Immature natural killer cell (primary cell): Measurements from ENCODE around the gene TMCC3. TPM values are rescaled to one million over a fixed set of nuclear protein-coding genes. Genes with fewer than 3 reads are reported as not detected.
"Not testable (repeated sequence)": the region's sequence is repeated elsewhere in the genome, so short reads cannot be mapped to it uniquely, and the experiment has no call there.

ENCODE experiments used
- DNase-seq, 3 donors: peaks; one replicate each; pipeline ENCODE4 v3.0.0; 2022; ENCODE audit warnings: mixed read lengths in 1 of 3
- H3K27ac Mint-ChIP-seq, 6 donors: one replicate each; pipeline ENCODE4 v1.8.0; 2020; ENCODE audit warnings: mixed read lengths in 6 of 6, mild to moderate bottlenecking in 5 of 6, inconsistent platforms in 4 of 6, moderate library complexity in 3 of 6
- H3K27me3 Mint-ChIP-seq, 3 donors: one replicate each; pipeline ENCODE4 v1.8.0; 2020 to 2021; ENCODE audit warnings: low read depth in 3 of 3, mild to moderate bottlenecking in 3 of 3, mixed read lengths in 3 of 3, moderate library complexity in 3 of 3, inconsistent platforms in 1 of 3
- H3K36me3 Mint-ChIP-seq, 3 donors: one replicate each; pipeline ENCODE4 v1.8.0; 2020; ENCODE audit warnings: mixed read lengths in 3 of 3, inconsistent platforms in 2 of 3, mild to moderate bottlenecking in 2 of 3
- H3K4me1 Mint-ChIP-seq, 2 donors: one replicate each; pipeline ENCODE4 v1.8.0; 2020; ENCODE audit warnings: inconsistent platforms in 2 of 2, mild to moderate bottlenecking in 2 of 2, mixed read lengths in 2 of 2, moderate library complexity in 1 of 2
- H3K4me3 Mint-ChIP-seq, 5 donors: one replicate each; pipeline ENCODE4 v1.8.0; 2020; ENCODE audit warnings: mild to moderate bottlenecking in 5 of 5, mixed read lengths in 5 of 5, inconsistent platforms in 3 of 5, moderate library complexity in 3 of 5
- H3K9me3 Mint-ChIP-seq, 6 donors: one replicate each; pipeline ENCODE4 v1.8.0; 2020; ENCODE audit warnings: mild to moderate bottlenecking in 6 of 6, mixed read lengths in 6 of 6, inconsistent platforms in 4 of 6, moderate library complexity in 3 of 6
- polyA plus RNA-seq, 3 donors: library from polyadenylated mRNA; unstranded; fragments of 300-500 nt; fragmentation: Illumina TruSeq; gene quantifications; one replicate each; pipeline ENCODE4 v1.2.3, GENCODE V29; 2021

TMCC3 gene
- polyA plus RNA-seq, 3 donors from 2014 or later: 12.4 to 19.2 (median 15.2) TPM

DNA sequence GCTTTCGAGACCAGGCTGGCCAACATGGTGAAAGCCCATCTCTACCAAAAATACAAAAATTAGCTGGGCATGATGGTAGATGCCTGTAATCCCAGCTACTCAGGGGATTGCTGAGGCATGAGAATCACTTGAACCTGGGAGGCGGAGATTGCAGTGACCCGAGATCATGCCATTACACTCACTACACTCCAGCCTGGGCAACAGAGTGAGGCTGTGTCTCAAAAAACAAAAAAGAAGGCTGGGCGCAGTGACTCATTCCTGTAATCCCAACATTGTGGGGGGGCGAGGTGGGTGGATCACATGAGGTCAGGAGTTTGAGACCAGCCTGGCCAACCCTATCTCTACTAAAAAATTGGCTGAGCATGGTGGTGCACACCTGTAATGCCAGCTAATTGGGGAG is 49.0 kb downstream of the TMCC3 start:
- not testable (repeated sequence) for DNase-seq, H3K27me3 Mint-ChIP-seq, H3K4me3 Mint-ChIP-seq, H3K9me3 Mint-ChIP-seq, H3K27ac Mint-ChIP-seq
- Mint-ChIP-seq H3K36me3 (peaks cover 6 to 14% (median 12%) of the 10 kb centered on the region in 3 donors), H3K4me1 (peaks cover 17 to 19% of the 10 kb centered on the region in 2 donors)

DNA sequence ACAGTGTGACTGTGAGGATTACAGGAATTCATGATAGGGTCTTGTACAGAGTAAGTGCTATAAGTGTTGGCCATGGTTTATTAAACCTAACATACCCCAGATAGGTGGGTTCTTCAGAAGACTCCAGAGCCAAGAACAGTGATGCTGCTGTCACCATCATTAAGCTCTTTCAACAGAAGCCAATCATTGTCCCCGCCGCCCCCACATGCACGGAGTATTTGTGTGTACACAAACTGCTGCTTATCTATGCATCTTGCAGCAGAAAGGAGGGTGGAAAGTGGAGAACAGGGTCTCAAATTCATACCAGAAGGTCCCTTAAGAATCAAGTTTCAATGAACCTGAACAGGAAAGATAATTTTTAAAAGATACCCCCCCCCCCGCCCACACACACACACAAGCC is 51.2 kb downstream of the TMCC3 start:
- DNase-seq: no peak
- Mint-ChIP-seq H3K36me3 (peaks cover 0 to 5% (median 4%) of the 10 kb centered on the region in 3 donors), H3K9me3 (no peaks in the 10 kb centered on the region), H3K4me1 (peaks cover 23 to 28% of the 10 kb centered on the region in 2 donors), H3K27ac (no peak overlapping the region), H3K4me3 (no peak overlapping the region), H3K27me3 (peaks cover 0 to 4% (median 0%) of the 10 kb centered on the region in 3 donors)

DNA sequence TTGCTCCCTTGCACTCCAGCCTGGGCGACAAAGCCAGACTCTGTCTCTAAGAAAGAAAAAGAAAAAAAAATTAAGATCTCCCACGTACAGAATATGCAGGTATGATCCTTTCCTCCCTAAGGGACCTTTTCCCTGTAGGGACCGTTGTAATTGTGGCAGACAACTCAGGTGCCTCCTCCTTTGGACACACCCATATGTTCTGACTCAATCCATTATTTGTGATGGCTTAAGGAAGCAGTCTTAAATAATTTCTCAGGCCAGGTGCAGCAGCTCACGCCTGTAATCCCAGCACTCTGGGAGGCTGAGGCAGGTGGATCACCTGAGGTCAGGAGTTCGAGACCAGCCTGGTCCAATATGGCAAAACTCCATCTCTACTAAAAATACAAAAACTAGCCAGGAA is 53.1 kb downstream of the TMCC3 start:
- Mint-ChIP-seq H3K27ac (no peak overlapping the region), H3K4me3 (no peak overlapping the region), H3K4me1 (peaks cover 19 to 23% of the 10 kb centered on the region in 2 donors), H3K27me3 (peaks cover 0 to 4% (median 0%) of the 10 kb centered on the region in 3 donors), H3K36me3 (peaks cover 0 to 5% (median 4%) of the 10 kb centered on the region in 3 donors), H3K9me3 (no peaks in the 10 kb centered on the region)
- no peak for DNase-seq

DNA sequence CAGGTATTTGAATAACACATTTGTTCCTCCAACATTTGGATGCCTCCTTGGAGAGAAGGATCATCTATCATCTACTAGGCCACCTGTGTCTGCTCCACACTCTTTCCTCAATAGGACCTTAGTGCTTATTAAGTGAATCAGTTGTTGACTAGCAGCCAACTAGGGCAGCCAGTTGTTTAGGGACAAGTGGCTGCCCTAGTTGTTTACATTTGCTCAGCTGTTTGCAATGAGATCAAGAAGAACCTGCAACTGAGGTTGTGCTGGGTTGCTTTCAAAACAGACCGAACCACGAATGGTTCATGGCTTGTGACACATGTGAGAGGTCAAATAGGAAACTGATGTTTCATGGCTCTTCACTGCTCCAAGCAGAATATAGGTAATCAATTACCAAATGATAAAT is 53.8 kb downstream of the TMCC3 start:
- no peaks in the 10 kb centered on the region for H3K9me3 Mint-ChIP-seq
- no peak overlapping the region for H3K4me3 Mint-ChIP-seq
- peak overlapping the region in 2 of 6 donors; percentile 22 to 63 for H3K27ac Mint-ChIP-seq
- H3K36me3 Mint-ChIP-seq: peaks cover 0 to 5% (median 4%) of the 10 kb centered on the region in 3 donors
- H3K27me3 Mint-ChIP-seq: peaks cover 0 to 4% (median 0%) of the 10 kb centered on the region in 3 donors
- no peak for DNase-seq
- peaks cover 13 to 18% of the 10 kb centered on the region in 2 donors for H3K4me1 Mint-ChIP-seq

DNA sequence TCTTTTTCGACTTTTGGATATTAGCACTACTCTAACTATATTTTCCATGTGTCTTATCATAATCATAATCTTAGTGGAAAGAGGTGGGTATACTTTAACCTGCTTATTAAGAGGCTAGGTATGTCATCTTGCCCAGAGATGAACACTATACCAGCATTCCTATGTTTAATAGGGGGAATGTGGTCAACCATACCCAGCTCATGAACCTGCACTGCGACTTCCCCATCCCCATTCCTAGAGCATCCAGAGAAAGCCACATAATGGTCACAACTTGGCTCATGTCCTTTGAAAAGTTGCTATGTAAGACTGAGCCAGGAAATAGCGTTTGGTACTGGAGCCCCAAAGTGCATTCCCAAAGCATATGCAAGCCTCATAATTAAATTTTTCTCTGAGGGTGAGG is 55.2 kb downstream of the TMCC3 start:
- H3K27me3 Mint-ChIP-seq: peaks cover 0 to 4% (median 0%) of the 10 kb centered on the region in 3 donors
- peaks cover 13 to 18% of the 10 kb centered on the region in 2 donors for H3K4me1 Mint-ChIP-seq
- no peak overlapping the region for H3K27ac Mint-ChIP-seq
- H3K36me3 Mint-ChIP-seq: peaks cover 0 to 5% (median 4%) of the 10 kb centered on the region in 3 donors
- no peaks in the 10 kb centered on the region for H3K9me3 Mint-ChIP-seq
- no peak overlapping the region for H3K4me3 Mint-ChIP-seq
- no peak for DNase-seq

DNA sequence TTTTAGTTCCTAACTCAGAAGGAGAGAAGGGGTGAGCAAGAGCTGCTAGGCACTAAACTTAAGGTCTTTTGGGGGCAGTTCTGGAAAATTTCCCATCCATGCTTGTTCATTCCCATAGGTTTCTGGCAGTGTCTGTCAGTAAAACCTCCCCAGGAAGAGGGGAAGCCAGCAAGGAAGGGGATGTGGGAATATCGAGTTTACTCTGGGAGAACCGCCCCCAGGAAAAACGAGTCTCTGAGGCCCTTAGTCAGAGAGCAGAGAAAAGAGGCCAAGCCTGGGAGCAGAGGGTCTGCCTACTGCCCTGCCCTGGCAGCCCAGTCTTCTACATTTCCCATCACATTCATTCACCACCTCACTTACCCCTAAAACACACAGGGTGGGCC is 55.9 kb downstream of the TMCC3 start:
- H3K4me3 Mint-ChIP-seq: no peak overlapping the region
- H3K27ac Mint-ChIP-seq: peak overlapping the region in 2 of 6 donors; percentile 62 to 72

DNA sequence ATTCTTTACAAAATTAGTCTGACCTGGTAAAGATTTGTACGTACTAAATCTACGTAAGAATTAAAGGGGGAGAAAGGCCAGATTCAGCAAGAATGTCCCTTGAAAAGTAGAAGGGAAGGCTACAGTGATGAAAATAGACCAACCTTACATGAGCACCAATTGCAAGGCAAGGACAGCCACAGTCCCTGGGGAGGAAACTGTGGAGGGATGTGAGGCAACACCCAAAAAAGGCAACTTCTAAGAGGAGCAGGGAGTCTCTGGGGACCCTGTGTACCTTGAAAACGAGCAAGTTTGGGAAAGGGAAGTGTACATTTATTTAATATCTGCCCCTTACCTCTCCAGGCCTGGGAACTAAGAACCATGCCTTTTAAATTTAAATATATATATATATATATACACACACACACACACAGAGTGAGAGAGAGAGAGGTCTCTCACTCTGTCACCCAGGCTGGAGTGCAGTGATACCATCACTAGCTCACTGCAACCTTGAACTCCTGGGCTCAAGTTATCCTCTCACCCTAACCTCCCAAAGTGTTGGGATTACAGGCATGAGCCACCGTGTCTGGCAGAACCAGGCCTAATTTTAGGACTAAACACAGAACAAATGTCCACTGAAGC is 56.4 kb downstream of the TMCC3 start:
- Mint-ChIP-seq H3K4me1 (peaks cover 13 to 18% of the 10 kb centered on the region in 2 donors), H3K27ac (peak overlapping the region in 4 of 6 donors; percentile 1 to 72 (median 59)), H3K9me3 (no peaks in the 10 kb centered on the region), H3K4me3 (no peak overlapping the region), H3K27me3 (peaks cover 0 to 4% (median 0%) of the 10 kb centered on the region in 3 donors), H3K36me3 (peaks cover 0 to 5% (median 4%) of the 10 kb centered on the region in 3 donors)
- DNase-seq: no peak

More for the DNA sequence above, 55.9 kb downstream of the TMCC3 start:
- H3K27me3 Mint-ChIP-seq: peaks cover 0 to 4% (median 0%) of the 10 kb centered on the region in 3 donors
- no peak for DNase-seq
- H3K4me1 Mint-ChIP-seq: peaks cover 13 to 18% of the 10 kb centered on the region in 2 donors
- peaks cover 0 to 5% (median 4%) of the 10 kb centered on the region in 3 donors for H3K36me3 Mint-ChIP-seq
- no peaks in the 10 kb centered on the region for H3K9me3 Mint-ChIP-seq

DNA sequence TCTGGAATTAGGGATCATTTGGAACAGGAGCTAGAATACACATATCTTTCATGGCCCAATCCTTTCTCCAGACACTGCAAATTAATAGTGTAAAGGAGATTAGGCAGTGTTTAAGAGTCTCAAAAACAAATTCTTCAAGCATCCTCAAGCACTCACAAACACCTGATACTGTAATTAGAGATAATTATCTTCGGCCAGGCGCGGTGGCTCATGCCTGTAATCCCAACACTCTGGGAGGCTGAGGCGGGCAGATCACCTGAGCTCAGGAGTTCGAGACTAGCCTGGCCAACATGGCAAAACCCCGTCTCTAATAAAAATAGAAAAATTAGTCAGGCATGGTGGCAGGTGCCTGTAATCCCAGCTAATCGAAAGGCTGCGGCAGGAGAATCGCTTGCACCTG is 57.6 kb downstream of the TMCC3 start:
- H3K27me3 Mint-ChIP-seq, H3K4me3 Mint-ChIP-seq, H3K36me3 Mint-ChIP-seq, H3K9me3 Mint-ChIP-seq, H3K27ac Mint-ChIP-seq, DNase-seq: not testable (repeated sequence)
- peaks cover 17 to 18% of the 10 kb centered on the region in 2 donors for H3K4me1 Mint-ChIP-seq

DNA sequence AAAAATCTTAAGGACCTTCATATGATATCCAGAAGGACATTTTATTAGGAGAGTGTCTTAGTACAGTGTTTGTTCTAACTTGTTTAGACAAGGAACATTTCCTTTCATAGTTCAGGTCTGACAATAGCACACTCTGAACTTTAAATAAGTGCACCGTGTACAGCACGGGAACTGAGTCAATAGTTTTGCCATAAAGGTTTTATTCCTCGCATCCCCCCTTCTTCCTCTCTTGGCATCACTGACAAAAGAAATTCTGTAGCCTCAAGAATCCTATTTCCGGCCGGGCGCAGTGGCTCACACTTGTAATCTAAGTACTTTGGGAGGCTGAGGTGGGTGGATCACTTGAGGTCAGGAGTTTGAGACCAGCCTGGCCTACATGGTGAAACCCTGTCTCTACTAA is 58.3 kb downstream of the TMCC3 start:
- DNase-seq: no peak
- Mint-ChIP-seq H3K4me1 (peaks cover 17 to 18% of the 10 kb centered on the region in 2 donors), H3K27me3 (peaks cover 0 to 4% (median 0%) of the 10 kb centered on the region in 3 donors), H3K27ac (no peak overlapping the region), H3K4me3 (no peak overlapping the region), H3K36me3 (peaks cover 0 to 4% (median 0%) of the 10 kb centered on the region in 3 donors), H3K9me3 (no peaks in the 10 kb centered on the region)

DNA sequence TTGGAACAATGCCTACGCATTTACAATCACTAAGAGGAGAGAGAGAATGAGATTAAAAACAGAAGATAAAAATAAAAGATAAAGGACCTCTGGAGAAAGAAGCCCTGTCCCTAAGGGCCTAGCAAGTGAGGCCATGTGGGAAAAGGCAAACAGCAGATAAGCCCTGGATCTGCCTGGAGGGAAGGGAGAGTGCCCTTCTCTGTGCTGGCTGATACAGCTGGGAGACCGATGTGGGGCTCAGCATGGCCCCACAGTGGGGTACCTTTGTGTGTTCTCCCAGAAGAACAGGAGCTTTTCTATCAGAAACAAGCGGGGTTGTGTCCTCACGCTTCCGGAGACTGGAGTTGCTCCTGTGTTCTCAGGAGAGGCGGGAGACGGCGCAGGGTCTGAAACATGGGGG is 59.9 kb downstream of the TMCC3 start:
- no peak for DNase-seq
- Mint-ChIP-seq H3K4me3 (no peak overlapping the region), H3K27ac (no peak overlapping the region), H3K4me1 (peaks cover 18 to 24% of the 10 kb centered on the region in 2 donors), H3K36me3 (no peaks in the 10 kb centered on the region), H3K27me3 (no peaks in the 10 kb centered on the region), H3K9me3 (no peaks in the 10 kb centered on the region)

DNA sequence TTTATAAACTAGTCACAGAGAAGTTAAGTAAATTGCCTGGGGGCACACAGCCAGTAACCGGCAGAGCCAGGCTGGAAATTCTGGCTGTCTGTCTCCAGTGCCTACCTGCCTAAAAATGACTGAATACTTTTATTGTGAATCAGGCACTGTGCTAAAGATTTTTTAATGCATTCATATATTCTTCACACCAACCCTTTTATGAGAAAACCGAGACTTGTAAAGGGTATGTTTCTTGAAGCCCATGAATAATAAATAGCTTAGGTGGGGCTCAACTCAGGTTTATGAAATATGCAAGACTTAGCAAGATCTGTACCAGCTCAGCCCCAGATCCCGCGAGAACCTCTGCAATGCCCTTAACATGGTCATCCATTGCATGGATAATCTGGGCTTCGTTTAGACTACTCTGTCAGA is 60.8 kb downstream of the TMCC3 start:
- no peak for DNase-seq
- Mint-ChIP-seq H3K9me3 (no peaks in the 10 kb centered on the region), H3K4me1 (peaks cover 14 to 25% of the 10 kb centered on the region in 2 donors), H3K27ac (no peak overlapping the region), H3K4me3 (no peak overlapping the region), H3K27me3 (no peaks in the 10 kb centered on the region), H3K36me3 (no peaks in the 10 kb centered on the region)

DNA sequence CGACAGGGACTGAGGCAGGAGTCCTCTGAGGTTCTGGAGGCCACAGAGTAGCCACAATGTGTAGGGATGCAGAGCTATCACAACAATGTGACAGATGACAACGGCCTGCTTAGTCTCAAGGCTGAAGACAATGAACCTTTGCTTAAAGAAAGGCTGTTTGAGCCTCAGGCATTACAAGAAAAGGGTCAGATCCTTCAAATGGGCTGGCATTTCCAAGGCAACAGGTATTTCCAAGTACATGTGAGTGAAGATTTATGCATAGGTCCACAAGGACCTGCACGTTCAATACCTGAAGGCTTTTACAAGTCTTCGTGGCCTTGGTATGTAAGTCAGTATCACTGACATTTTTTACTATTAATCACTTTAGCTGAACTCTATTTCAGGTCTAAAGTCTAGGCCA is 62.0 kb downstream of the TMCC3 start:
- H3K4me1 Mint-ChIP-seq: peaks cover 8 to 19% of the 10 kb centered on the region in 2 donors
- peaks cover 0 to 2% (median 2%) of the 10 kb centered on the region in 3 donors for H3K27me3 Mint-ChIP-seq
- no peaks in the 10 kb centered on the region for H3K9me3 Mint-ChIP-seq
- DNase-seq: no peak
- no peaks in the 10 kb centered on the region for H3K36me3 Mint-ChIP-seq
- no peak overlapping the region for H3K4me3 Mint-ChIP-seq
- H3K27ac Mint-ChIP-seq: no peak overlapping the region

DNA sequence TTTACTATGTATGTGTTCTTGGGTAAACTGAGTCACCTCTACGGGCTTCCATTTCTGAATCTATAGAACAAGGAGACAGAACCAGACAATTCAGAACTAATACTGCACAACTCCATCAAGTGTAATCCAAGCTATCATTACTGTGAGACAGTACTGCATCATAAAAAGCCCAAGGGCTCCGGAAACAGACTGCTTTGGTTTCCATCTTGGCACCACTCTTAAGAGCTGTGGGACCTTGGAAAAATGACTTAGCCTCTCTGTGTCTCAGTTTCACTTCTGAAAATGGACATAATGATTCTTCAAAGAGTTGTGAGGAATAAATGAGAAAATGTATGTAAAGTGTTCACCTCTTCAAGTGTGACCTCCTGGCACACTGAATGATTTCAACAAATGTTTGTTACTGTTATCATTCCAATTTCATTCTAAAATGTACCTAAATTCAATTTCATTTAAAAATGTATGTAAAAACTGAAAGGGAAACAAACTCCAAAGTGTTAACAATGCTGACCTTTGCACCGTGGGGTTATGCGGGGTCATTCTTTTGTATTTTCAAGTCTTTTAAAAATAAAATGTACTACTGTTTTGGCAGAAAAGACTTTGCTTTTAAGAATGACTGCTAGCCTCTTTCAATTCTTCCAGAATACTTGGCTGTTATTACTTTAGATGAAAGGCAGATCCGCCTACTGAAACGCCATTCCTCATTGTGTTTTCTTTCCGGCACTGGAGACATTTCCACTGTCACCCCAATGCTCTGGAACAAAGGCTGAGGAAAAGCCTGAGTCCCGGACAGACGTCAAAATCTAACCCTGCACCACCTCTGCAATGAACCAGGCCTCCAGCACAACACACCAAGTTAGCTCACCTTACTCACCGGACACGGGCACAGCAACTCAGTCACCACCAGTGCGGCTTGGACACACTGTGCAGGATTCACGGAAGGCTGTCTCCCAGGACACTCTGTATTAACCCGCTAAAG is 62.8 kb downstream of the TMCC3 start:
- Mint-ChIP-seq H3K4me1 (peaks cover 8 to 20% of the 10 kb centered on the region in 2 donors), H3K27ac (peak overlapping the region in 1 of 6 donors; percentile 36), H3K27me3 (peaks cover 0 to 2% (median 2%) of the 10 kb centered on the region in 3 donors), H3K9me3 (no peaks in the 10 kb centered on the region), H3K4me3 (no peak overlapping the region), H3K36me3 (no peaks in the 10 kb centered on the region)
- DNase-seq: no peak
